HG02943 (cell line): ENCODE results near the gene CRLF1.

Experiments used
- ATAC-seq: cut with Tn5 transposase; IDR thresholded peaks from one replicate; pipeline ENCODE4 v1.9.1; 2021; ENCODE audit warnings: mild to moderate bottlenecking, low read depth, moderate library complexity; ENCODE audit not compliant: unreplicated experiment

The CRLF1 gene

GRCh38 chr19:18606281-18607225 is at the start of gene CRLF1:
Gene CRLF1 (minus strand): TSS chr19:18606799. CDS start chr19:18606656, 143 bp downstream.
- no peak for ATAC-seq

- ATAC-seq = no peak
Measured at GRCh38 chr19:18655173-18655844, 48.7 kb upstream of the CRLF1 start.

GRCh38 chr19:18654469-18654868 is 47.9 kb upstream of the CRLF1 start:
- no peak for ATAC-seq

GRCh38 chr19:18653853-18654252 is 47.3 kb upstream of the CRLF1 start:
- ATAC-seq = no peak

GRCh38 chr19:18651733-18652132 is 45.1 kb upstream of the CRLF1 start:
- no peak for ATAC-seq

GRCh38 chr19:18651300-18651699 is 44.7 kb upstream of the CRLF1 start:
- no peak for ATAC-seq

GRCh38 chr19:18650468-18651041 is 44.0 kb upstream of the CRLF1 start:
- no peak for ATAC-seq

GRCh38 chr19:18650021-18650390 is 43.4 kb upstream of the CRLF1 start:
- ATAC-seq = no peak

GRCh38 chr19:18649371-18650020 is 42.9 kb upstream of the CRLF1 start:
- ATAC-seq = no peak

- ATAC-seq = no peak
Measured at GRCh38 chr19:18648973-18649315, 42.3 kb upstream of the CRLF1 start.

- no peak for ATAC-seq
Measured at GRCh38 chr19:18647807-18648206, 41.2 kb upstream of the CRLF1 start.

GRCh38 chr19:18647371-18647767 is 40.8 kb upstream of the CRLF1 start:
- ATAC-seq = no peak

GRCh38 chr19:18646535-18647370 is 40.2 kb upstream of the CRLF1 start:
- no peak for ATAC-seq

GRCh38 chr19:18645035-18645511 is 38.5 kb upstream of the CRLF1 start:
- no peak for ATAC-seq

- ATAC-seq = no peak
Measured at GRCh38 chr19:18644196-18645034, 37.8 kb upstream of the CRLF1 start.

GRCh38 chr19:18639706-18640243 is 33.2 kb upstream of the CRLF1 start:
- ATAC-seq = no peak

GRCh38 chr19:18637673-18638630 is 31.4 kb upstream of the CRLF1 start:
- ATAC-seq = no peak
